ENCODE data around the gene GRID2IP.
"Not testable (repeated sequence)": the region's sequence is repeated elsewhere in the genome, so short reads cannot be mapped to it uniquely, and the experiment has no call there.

Gene GRID2IP

DNA sequence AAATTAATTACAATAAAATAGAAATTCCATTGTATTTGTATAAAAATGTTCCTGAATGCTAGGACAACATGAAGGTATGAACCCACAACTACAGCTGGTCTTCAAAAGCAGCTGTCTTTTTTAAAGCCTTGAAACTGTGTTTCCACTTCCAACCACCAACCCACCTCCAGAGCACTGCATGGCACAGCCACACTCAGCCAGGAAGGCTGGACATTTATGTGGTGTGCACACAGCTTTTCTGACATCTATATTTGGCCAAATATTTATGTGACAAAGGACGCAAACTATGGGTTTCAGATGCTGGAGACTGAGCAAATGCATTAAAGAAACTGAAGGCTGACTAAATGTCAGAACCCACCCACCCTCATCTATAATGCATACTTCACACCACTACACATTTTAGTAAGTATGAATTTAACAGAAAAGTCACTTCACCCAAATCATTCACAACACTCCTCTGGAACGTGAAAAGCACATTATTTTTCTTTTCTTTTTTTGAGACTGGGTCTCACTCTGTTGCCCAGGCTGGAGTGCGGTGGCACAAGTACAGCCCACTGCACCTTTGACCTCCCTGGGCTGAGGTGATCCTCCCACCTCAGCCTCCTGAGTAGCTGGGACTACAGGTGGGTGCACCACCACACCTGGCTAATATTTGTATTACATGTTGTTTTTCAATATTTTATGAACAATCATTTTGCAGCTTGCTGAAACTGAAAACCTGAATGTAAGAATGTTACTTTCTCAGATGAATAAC is 75.7 kb downstream of the GRID2IP start:
- TF ChIP-seq, protein P1, sequence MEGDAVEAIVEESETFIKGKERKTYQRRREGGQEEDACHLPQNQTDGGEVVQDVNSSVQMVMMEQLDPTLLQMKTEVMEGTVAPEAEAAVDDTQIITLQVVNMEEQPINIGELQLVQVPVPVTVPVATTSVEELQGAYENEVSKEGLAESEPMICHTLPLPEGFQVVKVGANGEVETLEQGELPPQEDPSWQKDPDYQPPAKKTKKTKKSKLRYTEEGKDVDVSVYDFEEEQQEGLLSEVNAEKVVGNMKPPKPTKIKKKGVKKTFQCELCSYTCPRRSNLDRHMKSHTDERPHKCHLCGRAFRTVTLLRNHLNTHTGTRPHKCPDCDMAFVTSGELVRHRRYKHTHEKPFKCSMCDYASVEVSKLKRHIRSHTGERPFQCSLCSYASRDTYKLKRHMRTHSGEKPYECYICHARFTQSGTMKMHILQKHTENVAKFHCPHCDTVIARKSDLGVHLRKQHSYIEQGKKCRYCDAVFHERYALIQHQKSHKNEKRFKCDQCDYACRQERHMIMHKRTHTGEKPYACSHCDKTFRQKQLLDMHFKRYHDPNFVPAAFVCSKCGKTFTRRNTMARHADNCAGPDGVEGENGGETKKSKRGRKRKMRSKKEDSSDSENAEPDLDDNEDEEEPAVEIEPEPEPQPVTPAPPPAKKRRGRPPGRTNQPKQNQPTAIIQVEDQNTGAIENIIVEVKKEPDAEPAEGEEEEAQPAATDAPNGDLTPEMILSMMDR (conservative IDR thresholded peaks at IDR 0.05; ENCODE audit: low read depth) = no peak
- CTCF ChIA-PET = interaction anchor here (0.6 kb wide), 1 partner anchor 20 kb away, joined by 5 read pairs; no protein-coding TSS in a partner anchor
- no peak overlapping the region for H3K27ac ChIP-seq
- POLR2A ChIA-PET (ENCODE audit: low non-redundant PET) = interaction anchor here (0.6 kb wide), 1 partner anchor 11 kb away, joined by 8 read pairs; no protein-coding TSS in a partner anchor
- no peak for DNase-seq (ENCODE audit: low spot score)

DNA sequence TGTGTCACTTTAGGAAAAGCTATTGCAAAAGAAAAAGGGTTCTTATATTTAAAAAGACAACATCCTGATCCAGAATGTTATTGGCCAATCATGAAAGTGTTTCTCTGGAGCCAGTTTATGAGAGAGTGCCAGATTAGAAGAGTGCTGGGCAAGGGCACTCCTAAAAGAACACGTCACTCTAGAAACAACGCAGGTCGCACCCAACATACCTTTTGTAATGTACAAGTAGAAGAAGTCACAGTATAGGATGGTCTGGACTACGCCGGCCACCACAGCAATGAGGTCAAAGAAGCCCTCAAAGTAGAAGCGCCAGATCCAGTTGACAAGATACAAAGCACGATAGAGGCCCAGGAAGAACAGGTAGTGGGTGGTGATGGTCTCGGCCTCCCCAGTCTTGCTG is 85.4 kb downstream of the GRID2IP start:
- ChIA-PET POLR2A (ENCODE audit: low non-redundant PET) (no interaction called here), CTCF (interaction anchor here (0.6 kb wide), 1 partner anchor 785 kb away, joined by 6 read pairs; no protein-coding TSS in a partner anchor)
- TF ChIP-seq, protein P1 (conservative IDR thresholded peaks at IDR 0.05; ENCODE audit: low read depth) = no peak
- DNase-seq (ENCODE audit: low spot score) = no peak
- H3K27ac ChIP-seq = no peak overlapping the region

DNA sequence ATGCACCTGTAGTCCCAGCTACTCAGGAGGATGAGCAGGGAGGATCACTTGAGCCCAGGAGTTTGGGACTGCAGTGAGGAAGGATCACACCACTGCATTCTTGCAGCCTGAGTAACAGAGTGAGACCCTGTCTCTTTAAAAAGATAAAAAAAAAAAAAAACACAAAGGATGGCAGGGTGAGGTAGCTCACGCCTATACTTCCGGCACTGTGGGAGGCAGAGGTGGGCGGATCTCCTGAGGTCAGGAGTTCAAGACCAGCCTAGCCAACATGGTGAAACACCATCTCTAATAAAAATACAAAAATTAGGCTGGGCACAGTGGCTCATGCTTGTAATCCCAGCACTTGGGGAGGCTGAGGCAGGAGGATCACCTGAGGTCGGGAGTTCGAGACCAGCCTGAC is 87.7 kb downstream of the GRID2IP start:
- DNase-seq (ENCODE audit: low spot score); H3K27ac ChIP-seq; CTCF ChIA-PET; POLR2A ChIA-PET (ENCODE audit: low non-redundant PET): not testable (repeated sequence)

DNA sequence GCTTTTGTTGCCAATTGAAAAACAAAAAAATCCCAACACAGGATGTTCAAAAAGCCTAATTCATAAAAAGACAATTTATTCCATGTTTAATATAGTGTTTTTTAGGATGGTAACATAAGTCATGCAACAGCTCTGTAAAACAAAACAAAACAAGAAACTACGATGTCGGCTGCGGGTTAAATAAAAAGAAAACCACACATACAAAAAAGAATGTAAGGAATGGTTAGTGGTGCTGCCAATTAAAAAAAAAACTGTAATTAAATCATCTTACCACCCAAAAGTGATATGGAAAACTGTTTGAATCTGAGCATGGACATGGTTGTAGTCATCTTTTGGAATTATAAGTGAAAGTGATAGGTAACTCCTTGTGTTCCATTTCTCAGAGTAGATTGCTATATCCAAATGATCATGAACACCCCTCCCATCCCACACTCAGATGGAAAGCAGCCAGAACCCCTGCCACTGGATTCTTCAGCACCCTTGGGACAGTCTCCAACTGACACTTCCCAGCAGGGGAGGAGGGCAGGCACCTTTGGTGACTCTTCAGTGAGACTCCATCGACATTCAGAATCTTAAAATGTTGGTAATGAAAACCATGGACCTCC is 89.2 kb downstream of the GRID2IP start:
- no peak for DNase-seq (ENCODE audit: low spot score)
- H3K27ac ChIP-seq = no peak overlapping the region
- ChIA-PET POLR2A (ENCODE audit: low non-redundant PET) (no interaction called here), CTCF (no interaction called here)
- TF ChIP-seq, protein P1 (conservative IDR thresholded peaks at IDR 0.05; ENCODE audit: low read depth) = no peak

DNA sequence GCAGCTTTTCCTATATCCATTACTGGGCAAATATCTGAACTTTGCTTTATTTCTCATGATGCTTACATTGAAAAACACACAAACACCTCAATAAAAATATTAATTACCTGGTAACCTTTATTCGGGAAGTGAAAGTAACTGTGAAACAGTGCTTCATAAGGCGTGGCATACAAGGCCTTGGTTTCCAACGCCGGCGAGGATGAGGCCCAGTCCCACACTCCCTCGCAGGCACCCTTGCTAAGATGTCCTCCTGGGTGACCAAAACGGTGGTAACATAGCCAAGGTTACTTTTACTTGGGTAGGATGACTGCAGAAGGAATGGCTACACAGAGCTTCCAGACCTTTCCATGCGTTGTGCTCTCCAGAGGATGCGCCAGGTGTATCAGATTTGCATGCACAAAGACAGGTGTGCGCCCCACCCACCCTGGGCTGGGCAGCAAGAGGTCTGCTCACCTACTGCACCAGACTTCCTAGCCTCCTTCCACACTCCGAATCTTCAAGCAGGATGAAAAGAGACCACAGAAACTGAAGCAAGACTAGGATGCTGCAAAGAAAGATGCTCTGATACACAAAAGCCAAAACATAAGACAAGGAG is 90.2 kb downstream of the GRID2IP start:
- POLR2A ChIA-PET (ENCODE audit: low non-redundant PET) = interaction anchor here (0.6 kb wide), 1 partner anchor 13 kb away, joined by 10 read pairs; the partner anchor contains the start of gene DAGLB
- TF ChIP-seq, protein P1 (conservative IDR thresholded peaks at IDR 0.05; ENCODE audit: low read depth) = no peak
- CTCF ChIA-PET = interaction anchor here (0.7 kb wide), 1 partner anchor 17 kb away, joined by 4 read pairs; no protein-coding TSS in a partner anchor
- no peak overlapping the region for H3K27ac ChIP-seq
- no peak for DNase-seq (ENCODE audit: low spot score)

DNA sequence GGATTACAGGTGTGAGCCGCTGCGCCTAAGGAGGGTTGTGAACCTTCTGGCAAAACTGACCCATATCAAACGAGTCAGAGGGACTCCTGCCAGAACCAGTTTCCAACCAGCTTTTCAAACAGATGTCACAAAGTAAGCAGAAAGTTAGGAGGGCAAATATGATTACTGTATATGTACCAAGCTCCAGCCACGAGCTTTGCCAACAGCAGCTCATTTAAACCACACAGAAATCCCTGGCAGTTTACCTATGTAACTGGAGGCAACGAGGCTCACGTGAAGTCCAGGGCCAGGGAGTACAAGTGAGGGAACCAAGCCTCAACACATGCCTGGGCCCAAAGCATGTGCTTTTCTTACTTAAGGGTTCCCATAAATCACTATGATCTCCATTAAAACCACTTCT is 91.0 kb downstream of the GRID2IP start:
- DNase-seq (ENCODE audit: low spot score) = no peak
- TF ChIP-seq, protein P1 (conservative IDR thresholded peaks at IDR 0.05; ENCODE audit: low read depth) = no peak
- POLR2A ChIA-PET (ENCODE audit: low non-redundant PET) = no interaction called here
- H3K27ac ChIP-seq = peak overlapping the region; percentile 23
- CTCF ChIA-PET = no interaction called here

DNA sequence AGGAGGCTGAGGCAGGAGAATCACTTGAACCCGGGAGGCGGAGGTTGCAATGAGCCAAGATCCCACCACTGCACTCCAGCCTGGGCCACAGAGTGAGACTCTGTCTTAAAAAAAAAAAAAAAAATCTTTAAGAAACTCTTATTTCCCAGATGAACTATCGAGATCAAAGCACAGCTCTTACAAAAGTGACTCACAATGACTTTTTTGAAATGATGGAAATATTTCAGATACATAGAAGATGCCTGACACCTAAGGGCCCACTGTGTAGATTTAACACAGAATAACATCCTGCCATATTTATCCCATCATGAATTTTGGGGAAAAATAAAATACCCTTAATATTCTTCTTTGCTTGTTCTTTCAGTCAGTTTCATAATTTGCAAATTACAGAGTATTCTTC is 92.6 kb downstream of the GRID2IP start:
- H3K27ac ChIP-seq; POLR2A ChIA-PET (ENCODE audit: low non-redundant PET); DNase-seq (ENCODE audit: low spot score): not testable (repeated sequence)
- CTCF ChIA-PET = interaction anchor here (0.6 to 0.7 kb wide), 2 partner anchors 13 to 29 kb away, joined by 3 to 4 read pairs; no protein-coding TSS in a partner anchor
